ENCODE measurements around the gene NAT16. TPM values are rescaled to one million over a fixed set of nuclear protein-coding genes. Genes with fewer than 3 reads are reported as not detected.

Gene NAT16
- total and polyA plus RNA-seq, 10 of the 15 experiments (the other 5 are each of a cell fraction or from before 2014, with no cell fraction given) = not detected

GRCh38 chr7:101171442-101171837, 8.7 kb downstream of the NAT16 start:
- CTCF ChIA-PET = interaction anchor here (1.0 to 6.1 kb wide), 3 partner anchors 21 to 35 kb away, joined by 3 to 80 read pairs (median 9); no protein-coding TSS in a partner anchor
- Histone ChIP-seq H4K20me1 (ENCODE audit: control insufficient read depth, insufficient read depth) (no peaks in the 10 kb centered on the region), H2AFZ (ENCODE audit: control insufficient read depth, low read depth, low read length) (no peak overlapping the region), H3K4me2 (ENCODE audit: control insufficient read depth, insufficient read depth) (no peak overlapping the region), H3K27ac (ENCODE audit: control insufficient read depth, insufficient read depth) (no peak overlapping the region), H3K9ac (ENCODE audit: control insufficient read depth, insufficient read depth, low read length) (no peak overlapping the region), H3K27me3 (replicated peaks in 1 of 2; ENCODE audit: control insufficient read depth in 2 of 2, insufficient read depth in 2 of 2, low read length in 1 of 2) (peaks cover 30 to 31% of the 10 kb centered on the region in 2 experiments), H3K4me3 (no peak overlapping the region), H3K4me1 (ENCODE audit: control insufficient read depth, insufficient read depth, low read length) (peaks cover 7% of the 10 kb centered on the region; the same call in 1 of the 2 replicates), H3K36me3 (ENCODE audit: control insufficient read depth in 2 of 2, insufficient read depth in 2 of 2, low read length in 1 of 2) (no peaks in the 10 kb centered on the region), H3K9me3 (replicated peaks; ENCODE audit: control insufficient read depth, insufficient read depth, low read length) (no peaks in the 10 kb centered on the region; the same call in 2 of the 3 replicates), H3K79me2 (ENCODE audit: control insufficient read depth, insufficient read depth, low read length) (no peaks in the 10 kb centered on the region)
- in situ Hi-C loops (cut with MboI) = no loop called here
- intact Hi-C loops (cut with micrococcal nuclease; ENCODE audit: unreplicated experiment) = no loop called here
- RAD21 ChIA-PET (ENCODE audit: unreplicated experiment) = interaction anchor here (2.7 kb wide), 1 partner anchor 27 kb away, joined by 20 read pairs; no protein-coding TSS in a partner anchor
- WGBS (ENCODE audit: insufficient coverage, insufficient replicate concordance, low lambda C conversion rate, missing lambda C conversion rate) = 9% methylated on average over 13 of the region's 13 CpGs
- FAIRE-seq = no peak
- no peak for DNase-seq (ENCODE audit: low read depth, low spot score)
- ATAC-seq = no peak
- POLR2A ChIA-PET = no interaction called here
- no TSS peak for BruUV-seq (replicated peaks)
- SMC1A ChIA-PET (ENCODE audit: uncharacterized antibody, unreplicated experiment) = interaction anchor here (1.0 to 2.6 kb wide), 5 partner anchors 14 to 120 kb away, joined by 3 to 10 read pairs (median 3); no protein-coding TSS in a partner anchor
- no peak for TF ChIP-seq RELB (IDR thresholded peaks at IDR 0.05; ENCODE audit: low read depth)
- TF ChIP-seq CTCF (IDR thresholded peaks at IDR 0.05 in 2 of 3, conservative IDR thresholded peaks at IDR 0.05 in 1 of 3; ENCODE audit: control insufficient read depth in 2 of 3, extremely low read depth in 1 of 3, insufficient read depth in 1 of 3, low read depth in 3 of 3, low read length in 3 of 3) = peak in 2 of 3 experiments; percentile 9 to 19; a peak in 2 of 6 replicates

Data from GM12878 (cell line).